ENCODE results near the gene APP.

- TF ChIP-seq CTCF (conservative IDR thresholded peaks at IDR 0.05; ENCODE audit: low read depth, low read length), result no peak
- no peak for TF ChIP-seq EZH2phosphoT487 (IDR thresholded peaks at IDR 0.05; ENCODE audit: borderline replicate concordance, low read length)
- no peak for TF ChIP-seq EZH2 (IDR thresholded peaks at IDR 0.05; ENCODE audit: low read length, unreplicated experiment)
Measured at GRCh38 chr21:26112975-26113374, 57.6 kb downstream of the APP start.

Data from PC-3 (cell line).